ENCODE data around the gene FAP. TPM values are rescaled to one million over a fixed set of nuclear protein-coding genes. Genes with fewer than 3 reads are reported as not detected.

FAP gene
- polyA plus RNA-seq, 3 donors, result 5.5 to 10.1 (median 9.3) TPM

GRCh38 chr2:162143969-162144368 lies 99.3 kb downstream of the FAP start:
- DNase-seq, result no peak

GRCh38 chr2:162138310-162138709 lies 104.9 kb downstream of the FAP start:
- no peak for DNase-seq

- DNase-seq, result no peak
Observed at GRCh38 chr2:162127422-162127821, 115.8 kb downstream of the FAP start.

- DNase-seq, result no peak
Observed at GRCh38 chr2:162126527-162126926, 116.7 kb downstream of the FAP start.

GRCh38 chr2:162126111-162126519 lies 117.1 kb downstream of the FAP start:
- peak; percentile 14 for DNase-seq

GRCh38 chr2:162125138-162125537 lies 118.1 kb downstream of the FAP start:
- DNase-seq, result no peak

- peak; percentile 49 for DNase-seq
Observed at GRCh38 chr2:162123806-162124758, 119.2 kb downstream of the FAP start.

Other genes starting within 250 kb of the FAP start
- gene DPP4, start 169.2 kb downstream of the FAP start, polyA plus RNA-seq (ENCODE audit: insufficient read length in 3 of 3), result 100 to 1,000 TPM; 106 to 147 (median 121) TPM
- not detected for gene GCG, start 91.2 kb downstream of the FAP start, polyA plus RNA-seq (ENCODE audit: insufficient read length in 3 of 3)
- 1 to 10 TPM; 5.4 to 7.6 (median 5.6) TPM for gene IFIH1, start 75.2 kb upstream of the FAP start, polyA plus RNA-seq (ENCODE audit: insufficient read length in 3 of 3)
- gene GCA, start 100.7 kb upstream of the FAP start, polyA plus RNA-seq (ENCODE audit: insufficient read length in 3 of 3), result 10 to 100 TPM; 31.6 to 36.9 (median 36.2) TPM

Measured in renal pelvis (tissue), 4 donors.